GM18870 (cell line): ENCODE data around the gene CRY2.

Experiments used
- ATAC-seq: cut with Tn5 transposase; IDR thresholded peaks from one replicate; pipeline ENCODE4 v1.9.1; 2021; ENCODE audit warnings: moderate library complexity; ENCODE audit not compliant: unreplicated experiment

Gene CRY2

DNA sequence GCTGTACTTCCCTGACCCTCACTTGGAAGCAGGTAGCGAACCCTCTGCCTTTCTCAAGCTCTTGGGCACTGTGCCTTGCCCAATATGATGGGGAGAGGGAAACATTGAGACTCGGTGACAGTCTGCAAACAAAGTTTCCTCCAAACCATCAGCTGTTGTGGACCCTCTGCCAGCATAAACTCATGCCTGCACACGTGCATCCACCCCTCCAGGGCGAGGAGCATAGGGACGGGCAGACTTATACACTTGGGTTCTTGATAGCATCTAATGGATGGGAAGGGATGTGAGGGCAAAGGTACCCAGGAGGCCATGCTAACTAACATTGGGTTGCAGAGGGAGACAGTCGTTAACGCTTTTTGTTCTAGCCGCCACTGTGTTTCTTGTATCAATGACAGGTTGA, 29.9 kb downstream of the CRY2 start:
- ATAC-seq = no peak

DNA sequence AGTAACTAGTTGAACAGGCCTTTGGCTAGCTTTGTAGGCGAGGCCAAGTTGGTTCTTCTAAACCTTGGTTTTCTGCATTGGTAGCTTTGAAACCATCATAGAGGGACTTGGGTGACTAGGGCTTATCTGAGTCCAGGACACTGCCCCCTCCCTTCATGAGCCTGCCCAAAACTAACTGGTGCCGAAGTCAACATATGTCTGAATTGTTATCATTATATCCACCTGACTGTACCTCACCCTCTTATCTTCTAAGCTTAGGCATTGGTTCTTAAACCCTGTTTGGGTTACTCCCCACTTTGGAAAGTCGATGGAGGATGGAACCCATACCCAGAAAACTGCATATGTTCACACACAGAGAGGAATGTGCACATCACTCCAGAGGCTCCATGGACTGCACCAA, 30.6 kb downstream of the CRY2 start:
- no peak for ATAC-seq

DNA sequence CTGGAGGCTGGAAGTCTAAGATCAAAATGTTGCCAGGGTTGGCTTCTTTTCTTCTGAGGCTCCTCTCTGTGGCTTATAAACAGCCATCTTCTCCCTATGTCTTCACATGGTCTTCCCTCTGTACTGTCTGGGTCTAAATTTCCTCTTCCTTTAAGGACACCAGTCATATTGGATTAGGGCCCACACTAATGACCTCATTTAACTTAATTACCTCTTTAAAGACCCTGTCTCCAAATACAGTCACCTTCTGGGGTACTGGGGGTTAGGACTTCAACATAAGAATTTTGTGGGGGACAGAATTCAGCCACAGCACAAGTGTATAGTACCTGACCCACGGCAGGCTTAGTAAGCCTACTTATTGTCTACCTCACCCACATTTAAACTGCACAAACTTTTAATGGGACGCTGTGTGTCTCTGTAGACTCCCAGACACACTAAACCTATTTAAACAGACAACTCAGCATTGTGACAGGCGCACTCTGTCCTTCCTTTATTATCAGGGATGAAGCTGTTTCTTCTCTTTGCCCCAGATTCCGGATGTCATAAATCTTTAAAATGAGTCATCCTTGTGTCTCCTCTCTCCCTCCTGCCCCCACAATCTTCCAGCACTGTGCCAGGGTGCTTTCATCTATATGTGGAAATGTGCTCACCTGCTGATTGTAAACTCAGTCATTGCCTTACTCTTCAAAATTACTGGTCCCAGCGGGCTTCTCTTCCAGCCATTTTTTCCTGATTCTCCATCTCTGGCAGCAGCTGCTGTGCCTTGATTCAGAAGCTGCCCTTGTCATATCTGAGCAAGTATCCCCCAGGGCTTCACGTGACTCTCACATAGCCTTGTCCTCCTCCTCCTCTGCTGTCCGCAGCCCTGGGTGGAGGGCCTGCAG, 32.8 kb downstream of the CRY2 start:
- ATAC-seq = no peak

DNA sequence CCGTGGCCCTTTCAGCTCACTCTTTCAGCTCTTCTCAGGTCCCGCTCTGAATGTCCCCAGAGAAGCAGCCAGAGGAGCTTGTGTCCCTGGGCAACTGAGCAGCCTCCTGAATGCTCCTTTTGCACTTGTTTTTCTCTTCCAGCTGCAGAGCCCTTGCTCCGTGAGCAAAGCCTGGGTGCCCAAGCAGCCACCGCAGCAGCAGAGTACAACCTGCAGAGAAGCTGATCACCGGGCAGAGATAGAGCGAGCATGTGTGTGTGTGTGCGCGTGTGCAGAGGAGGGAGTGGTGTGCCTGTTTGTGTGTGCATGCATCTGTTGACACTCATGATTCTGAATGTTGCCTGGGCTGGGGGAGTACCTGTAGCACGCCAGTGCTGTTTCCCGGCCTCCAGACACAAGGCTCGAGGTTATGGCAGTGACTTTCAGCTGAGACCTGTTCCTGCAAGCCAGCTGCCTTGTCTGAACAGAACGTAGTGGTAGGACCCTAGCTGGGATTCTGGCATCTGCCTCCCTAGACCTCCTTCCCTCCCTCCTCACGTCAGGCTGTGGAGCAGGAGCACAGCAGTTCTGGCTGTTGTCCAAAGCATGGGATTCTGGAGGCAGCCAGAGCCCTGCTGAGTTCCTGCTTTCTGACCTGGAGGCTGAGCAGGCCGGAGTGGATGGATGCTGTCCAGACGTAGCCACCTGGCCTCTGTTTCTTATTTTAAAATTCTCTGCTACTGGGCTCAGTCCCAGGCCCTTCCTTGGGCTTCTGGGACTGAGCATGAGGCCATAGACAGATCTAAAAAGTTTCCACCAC, 33.7 kb downstream of the CRY2 start:
- no peak for ATAC-seq

DNA sequence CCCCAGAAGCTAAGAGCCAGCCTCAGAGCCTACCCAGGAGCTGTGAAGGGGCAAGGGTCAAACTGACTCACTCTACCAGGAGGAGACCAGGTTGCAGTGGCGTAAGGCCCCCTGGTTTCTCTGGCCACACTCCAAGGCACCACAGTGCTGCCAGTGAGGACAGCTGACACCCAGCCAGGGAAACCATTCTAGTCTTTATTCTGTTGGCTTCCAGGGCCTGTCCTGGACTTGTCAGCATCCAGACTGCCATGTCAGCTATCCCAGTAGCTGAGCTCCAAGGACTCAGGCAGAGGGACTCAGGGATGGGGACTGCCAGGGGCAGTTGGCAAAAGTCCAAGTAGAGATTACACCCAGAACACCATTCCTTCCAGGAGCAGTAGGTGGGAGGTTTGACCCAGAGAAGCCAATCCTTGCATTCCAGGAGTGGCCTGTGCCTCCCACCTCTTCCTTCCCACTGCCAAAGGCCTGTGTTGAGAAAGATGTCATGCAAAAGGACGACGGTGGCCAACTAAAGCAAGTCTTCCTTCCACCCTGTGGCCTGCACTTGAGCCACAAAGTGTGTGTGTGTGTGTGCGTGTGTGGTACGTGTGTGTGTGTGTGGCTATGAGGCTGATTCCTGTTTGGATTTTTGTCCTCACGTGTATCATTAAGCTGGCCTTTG, 34.6 kb downstream of the CRY2 start:
- ATAC-seq = no peak

DNA sequence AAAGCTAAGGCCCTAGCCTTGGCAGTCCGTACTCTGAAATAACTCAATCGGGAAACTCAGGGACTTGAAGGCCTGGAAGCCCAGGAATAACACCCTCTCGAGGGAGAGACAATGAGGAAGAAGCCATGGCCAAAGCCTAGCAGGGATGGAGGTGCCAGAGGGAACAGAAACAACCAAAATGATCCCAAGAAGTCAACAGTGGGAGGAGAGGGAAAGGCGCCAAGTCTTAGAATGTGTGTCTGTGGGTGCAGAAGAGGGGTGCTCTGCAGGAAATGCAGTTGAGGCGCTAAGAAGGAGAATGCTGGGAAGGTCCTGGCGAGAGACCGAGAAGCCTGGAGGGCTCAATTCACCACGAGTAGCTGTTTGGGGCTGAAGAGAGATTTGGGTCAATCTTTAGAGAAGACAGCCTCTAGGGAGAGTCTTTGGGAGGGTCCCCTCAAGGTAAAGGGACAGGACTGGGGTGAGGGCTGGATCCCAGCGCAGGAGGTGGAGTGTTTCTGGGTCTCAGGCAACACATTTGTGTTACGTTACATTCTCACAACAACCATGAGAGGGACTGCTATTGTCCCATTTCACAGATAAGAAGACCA, 37.4 kb downstream of the CRY2 start:
- no peak for ATAC-seq

DNA sequence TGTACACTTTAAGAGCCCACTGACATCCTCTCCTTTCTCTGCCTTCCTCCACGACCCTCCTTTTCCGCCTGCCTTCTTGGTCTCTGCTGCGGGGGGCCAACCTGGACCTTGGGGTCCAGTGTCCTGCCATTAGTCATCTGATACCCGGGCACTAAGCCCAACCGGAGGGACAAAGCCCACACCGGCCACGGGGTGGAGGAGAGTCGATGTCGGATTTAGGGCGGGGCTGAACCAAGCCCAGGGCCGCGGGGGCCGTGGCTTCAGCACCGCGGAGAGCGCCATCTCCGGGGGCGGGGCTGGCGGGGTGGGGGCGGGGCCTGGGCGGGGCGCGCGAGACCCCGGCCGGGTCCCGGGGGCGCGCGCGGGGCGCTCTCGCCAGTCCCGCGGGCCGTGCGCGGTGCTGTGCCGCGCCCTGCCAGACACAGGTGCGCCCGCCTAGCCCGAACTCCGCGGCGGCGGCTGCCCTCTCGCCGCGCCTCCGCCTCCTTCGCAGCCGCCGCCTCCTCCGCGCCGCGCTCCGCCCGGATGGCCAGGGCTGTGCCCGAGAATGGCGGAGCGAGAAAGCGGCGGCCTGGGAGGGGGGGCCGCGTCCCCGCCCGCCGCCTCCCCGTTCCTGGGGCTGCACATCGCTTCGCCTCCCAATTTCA, 38.1 kb downstream of the CRY2 start, which contains the start of gene MAPK8IP1:
MAPK8IP1 (plus strand) TSS at position 378 of the 647 bp plus-strand sequence; CDS start at position 548, 170 bp downstream.
- no peak for ATAC-seq

DNA sequence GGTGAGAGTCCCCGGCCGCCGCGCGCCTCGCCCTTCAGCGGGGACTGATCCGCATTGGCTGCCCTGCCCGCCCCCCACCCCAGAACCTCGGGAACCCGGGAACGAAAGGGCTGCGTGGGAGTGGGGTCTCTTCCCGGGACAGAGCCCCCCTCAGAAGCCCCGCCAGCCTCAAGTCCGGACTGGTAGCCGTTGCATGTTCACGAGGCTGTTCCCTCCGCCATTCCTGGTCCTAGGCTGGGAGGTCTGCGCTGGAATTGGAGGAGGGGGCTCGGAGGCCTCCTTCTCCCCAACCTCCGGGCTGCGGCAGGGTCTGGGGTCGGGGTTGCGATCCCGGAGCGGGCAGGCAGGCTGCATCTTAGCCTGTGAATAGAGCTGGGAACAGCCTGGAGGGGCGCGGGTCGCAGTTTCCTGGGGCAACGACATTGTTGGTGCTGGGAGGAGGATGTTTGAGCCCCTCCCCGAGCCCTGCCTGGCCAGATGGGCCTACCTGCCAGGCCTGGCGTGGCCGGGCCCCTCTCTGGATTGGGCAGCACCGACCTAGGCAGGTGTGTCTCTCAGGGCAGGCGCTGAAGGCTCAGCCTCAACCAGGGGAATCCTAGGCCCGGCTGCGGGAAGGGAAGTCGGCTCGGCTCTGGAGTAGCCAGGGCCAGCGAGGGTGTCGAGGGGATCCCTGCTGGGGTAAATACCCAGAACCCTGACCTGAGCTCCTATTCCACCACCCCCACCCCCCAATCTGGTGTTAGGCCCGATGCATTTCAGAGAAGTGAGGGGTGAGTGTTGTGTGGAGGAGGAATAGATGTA, 38.8 kb downstream of the CRY2 start:
- no peak for ATAC-seq

DNA sequence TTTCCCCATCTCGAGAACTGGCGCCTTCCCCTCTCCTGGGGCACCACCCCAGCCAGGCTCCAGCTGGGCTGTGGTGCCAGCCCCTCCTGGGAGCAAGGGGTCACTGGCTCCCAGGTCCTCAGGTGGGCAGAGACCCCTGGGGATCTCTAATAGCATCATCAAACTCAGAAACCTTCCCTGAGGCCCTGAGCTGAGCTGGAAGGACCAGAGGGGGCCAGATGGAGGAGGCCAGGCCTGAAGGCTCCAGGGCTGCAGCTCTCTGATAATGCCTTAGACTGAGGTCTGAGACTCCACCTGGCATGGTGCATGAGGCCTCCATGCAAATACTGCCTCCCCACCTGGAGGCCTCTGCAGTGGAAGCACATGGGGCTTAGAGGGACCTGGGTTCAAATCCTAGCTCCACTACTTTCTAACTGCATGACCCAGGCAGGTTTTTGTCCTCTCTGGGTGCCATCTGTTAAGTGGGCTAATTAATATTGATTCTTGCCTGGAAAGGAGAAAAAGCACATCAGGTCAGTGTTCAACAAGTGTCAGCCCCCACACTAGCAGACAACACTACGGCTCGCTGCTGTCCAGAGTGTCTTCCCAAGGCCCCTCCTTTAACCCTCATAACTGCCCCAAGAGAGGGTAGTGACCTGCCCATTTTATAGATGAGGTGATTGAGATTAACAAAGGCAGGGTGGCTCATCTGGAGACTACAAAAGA, 39.7 kb downstream of the CRY2 start:
- no peak for ATAC-seq

DNA sequence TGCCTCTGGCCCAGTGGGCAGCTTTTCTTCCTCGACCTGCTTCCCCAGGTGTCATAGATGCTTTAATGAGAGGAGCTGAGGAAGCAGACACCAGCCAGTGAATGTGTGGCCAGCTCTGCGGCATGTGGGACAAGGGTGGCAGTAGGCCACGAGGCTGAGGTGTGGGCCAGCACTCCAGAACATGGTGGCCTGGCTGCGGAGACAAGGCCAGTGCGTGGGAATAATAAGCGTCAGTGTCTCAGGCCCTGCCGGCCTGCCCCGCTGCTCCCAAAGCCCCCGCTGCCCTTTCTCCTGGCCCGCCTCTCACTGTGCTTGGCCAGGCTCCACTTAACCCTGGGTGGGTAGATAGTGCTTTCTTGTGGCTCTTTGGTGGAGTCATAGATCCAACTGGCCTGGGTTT, 40.3 kb downstream of the CRY2 start:
- no peak for ATAC-seq

DNA sequence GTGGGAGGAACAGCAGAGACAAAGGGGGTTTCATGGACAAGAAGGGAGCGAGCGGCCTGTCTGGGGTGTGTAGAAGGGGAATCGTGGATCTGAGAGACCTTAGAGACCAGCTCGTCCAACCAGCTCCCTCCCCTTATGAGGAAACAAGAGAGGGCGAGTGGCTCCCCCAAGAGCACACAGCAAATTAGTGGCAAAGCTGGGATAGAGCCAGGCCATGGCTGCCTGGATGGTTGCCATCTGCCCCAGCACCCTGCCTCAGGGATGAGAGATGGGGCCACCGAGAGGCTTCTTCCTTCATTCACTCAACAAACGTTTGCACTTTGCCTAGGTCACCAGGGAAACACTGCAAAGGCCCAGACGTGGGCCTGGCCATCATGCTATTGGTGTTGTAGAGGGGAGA, 42.3 kb downstream of the CRY2 start:
- no peak for ATAC-seq

DNA sequence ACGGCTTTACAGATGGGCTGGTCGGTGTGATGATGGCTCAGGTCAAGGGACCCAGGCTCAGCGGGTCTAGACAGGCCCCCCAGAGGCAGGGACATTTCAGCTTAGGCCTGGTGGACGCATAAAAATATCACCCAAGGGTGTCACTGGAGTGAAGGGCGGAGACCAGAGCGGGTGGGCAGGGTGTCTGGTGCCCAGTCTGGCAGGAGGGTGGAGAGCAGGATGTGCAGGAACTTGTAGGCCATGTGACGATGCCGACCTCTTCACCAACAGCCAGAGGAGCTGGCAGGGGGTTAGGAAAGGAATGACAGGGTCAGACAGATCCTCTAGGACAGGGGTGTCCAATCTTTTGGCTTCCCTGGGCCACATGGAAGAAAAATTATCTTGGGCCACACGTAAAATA, 42.7 kb downstream of the CRY2 start:
- no peak for ATAC-seq

DNA sequence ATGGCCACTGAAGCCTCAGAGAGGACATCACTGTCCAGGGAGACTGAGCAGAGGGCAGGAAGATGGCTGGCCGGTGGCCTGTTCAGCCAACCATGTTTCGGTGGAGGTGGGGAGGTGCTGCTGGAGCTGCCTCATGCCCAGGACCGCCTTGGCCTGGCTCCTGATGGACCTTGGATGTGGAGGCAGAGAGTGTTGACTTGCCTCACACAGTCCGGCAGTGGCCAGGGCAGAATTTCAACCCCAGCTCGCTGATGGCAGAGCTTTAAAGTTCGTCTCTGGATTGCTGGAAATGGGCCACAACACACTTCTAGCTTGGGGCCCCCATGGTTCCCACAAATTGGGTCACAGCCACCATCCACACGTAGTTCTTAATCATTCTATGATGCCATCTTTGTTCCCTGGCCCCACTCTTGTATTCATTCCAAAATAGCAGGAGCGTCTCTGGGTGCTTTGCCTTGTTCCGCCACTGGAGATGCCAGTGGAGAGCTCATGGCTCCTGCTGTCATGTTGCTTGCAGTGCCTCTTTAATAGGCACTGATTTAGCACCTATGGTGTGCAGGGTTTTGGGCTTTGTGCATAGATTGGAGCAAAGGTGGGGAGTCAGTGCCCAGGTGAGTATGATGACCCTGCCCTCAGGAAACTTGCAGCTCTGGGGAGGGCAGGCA, 43.7 kb downstream of the CRY2 start:
- no peak for ATAC-seq

DNA sequence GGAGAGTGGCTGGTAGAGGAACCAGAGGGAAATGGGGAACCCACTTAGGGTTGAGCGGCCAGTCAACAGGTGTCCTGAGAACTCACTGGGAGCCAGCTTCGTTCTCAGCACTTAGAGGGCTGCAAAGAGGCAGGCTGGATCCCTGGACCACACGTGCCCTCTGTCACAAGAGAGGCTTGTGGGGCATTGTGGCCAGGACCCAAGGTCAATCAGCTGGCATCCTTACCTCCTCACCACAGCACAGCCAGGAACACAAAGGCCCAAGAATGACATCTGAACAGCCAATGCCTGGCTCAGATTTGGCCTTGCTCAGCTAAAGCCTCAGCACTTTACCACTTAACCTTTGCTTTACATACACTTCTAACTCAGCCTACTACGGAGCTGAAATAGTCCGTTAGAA, 45.6 kb downstream of the CRY2 start:
- ATAC-seq = no peak

DNA sequence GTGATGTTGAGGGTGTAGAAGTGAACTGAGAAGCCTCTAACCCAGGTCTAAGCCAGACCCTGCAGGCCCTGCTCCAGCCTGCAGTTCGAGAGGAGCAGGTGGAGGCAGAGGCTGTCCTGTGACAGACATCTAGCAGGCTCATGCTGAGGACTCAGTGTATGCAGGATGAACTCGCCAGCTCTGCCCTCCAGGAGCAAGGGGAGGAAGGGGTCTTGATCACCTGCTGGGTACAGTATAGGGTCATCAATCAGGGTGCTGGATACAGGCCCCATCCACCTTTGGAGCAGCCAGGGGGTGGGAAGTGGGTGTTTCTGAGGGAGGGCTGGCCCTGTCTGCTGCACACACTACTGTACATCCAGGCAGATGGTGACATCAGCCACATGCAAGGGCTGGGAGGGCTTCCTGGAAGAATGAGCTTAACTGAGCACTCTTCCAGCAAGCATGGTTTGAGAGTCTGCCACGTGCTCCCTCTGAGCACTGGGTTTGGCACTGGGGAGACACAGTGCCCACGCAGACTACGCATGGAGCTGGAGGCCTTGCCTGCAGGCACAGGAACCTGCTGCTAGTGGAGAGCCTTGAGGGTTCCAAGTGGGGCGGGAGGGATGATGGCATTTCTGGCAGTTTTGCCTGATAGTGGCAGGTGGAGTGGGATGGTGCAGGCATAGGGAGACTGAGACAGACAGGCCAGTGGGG, 47.4 kb downstream of the CRY2 start:
- no peak for ATAC-seq

DNA sequence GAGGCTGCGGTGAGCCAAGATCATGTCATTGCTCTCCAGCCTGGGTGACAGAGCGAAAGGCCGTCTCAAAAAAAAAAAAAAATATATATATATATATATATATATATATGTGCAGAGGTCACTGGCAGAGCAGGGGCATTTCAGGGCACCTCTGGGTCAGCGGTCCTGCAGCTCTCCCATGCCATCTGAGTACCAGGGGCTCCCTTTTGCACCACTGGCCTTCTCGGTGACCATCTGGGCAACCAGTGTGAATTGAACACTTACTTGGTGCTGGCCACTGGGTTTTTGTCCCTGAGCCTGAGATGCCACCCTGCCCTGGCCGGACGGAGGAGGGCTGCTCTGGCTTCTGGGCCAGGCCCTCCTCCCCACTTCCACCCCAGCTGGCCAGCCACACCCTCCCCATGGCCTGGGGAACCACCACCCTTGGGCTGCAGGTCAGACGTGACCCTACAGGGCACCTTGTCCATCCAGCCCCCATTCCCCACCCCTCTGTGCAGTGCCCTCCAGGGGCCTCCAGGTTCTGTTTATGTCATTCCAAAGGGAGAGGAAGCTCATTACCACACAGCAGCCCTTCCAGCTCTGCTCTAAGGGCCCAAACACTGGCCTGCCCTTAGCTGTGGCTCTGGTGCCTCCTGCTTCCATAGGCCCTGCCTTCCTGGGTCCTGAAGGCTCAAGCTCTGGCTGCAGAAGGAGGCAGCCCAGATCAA, 48.4 kb downstream of the CRY2 start:
- no peak for ATAC-seq

DNA sequence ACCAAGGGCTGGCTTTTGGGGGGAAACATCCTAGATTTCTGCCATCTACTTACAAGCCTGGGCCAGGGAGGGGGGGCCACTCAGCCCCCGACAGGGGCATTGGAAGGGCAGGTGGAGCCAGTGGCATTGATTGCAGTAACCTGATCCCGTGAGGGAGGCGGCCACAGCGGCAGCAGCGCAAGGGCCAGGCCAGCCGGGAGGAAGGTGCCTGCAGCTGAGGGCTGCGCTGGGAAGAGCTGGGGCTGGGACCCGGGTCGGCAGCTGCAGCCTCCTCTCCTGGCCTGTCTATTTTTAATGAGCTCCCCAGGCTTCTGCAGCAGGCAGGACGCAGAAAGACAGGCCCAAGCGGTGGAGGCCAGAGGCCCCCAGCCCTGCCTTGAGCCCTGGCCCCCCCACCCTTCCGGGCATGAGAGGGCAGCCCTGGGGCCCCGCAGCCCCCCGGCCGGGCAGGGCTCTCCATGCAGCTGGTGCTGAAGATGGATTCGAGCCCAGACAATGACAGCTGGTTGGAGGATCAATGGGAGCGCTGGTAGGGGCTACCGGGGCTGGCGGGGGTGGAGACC, 49.2 kb downstream of the CRY2 start:
- ATAC-seq = no peak
